Measurements from ENCODE around the gene PLLP.

The PLLP gene

GRCh38 chr16:57284209-57284951 is at the start of gene PLLP:
Gene PLLP (minus strand): TSS chr16:57284672. CDS start chr16:57284540, 132 bp downstream.
- DNase-seq (ENCODE audit: extremely low spot score, insufficient read length, low read depth): no peak
- FAIRE-seq: no peak

GRCh38 chr16:57333402-57333801 is 48.9 kb upstream of the PLLP start:
- FAIRE-seq: no peak
- no peak for DNase-seq (ENCODE audit: extremely low spot score, insufficient read length, low read depth)

GRCh38 chr16:57331355-57331754 is 46.9 kb upstream of the PLLP start:
- DNase-seq (ENCODE audit: extremely low spot score, insufficient read length, low read depth): no peak
- no peak for FAIRE-seq

- no peak for FAIRE-seq
- no peak for DNase-seq (ENCODE audit: extremely low spot score, insufficient read length, low read depth)
Observed at GRCh38 chr16:57329718-57330327, 45.4 kb upstream of the PLLP start.

- no peak for DNase-seq (ENCODE audit: extremely low spot score, insufficient read length, low read depth)
- FAIRE-seq: no peak
Observed at GRCh38 chr16:57325458-57325857, 41.0 kb upstream of the PLLP start.

GRCh38 chr16:57324749-57325148 is 40.3 kb upstream of the PLLP start:
- DNase-seq (ENCODE audit: extremely low spot score, insufficient read length, low read depth) (no peak), FAIRE-seq (peak; percentile 9)

GRCh38 chr16:57319646-57320045 is 35.2 kb upstream of the PLLP start:
- no peak for FAIRE-seq
- no peak for DNase-seq (ENCODE audit: extremely low spot score, insufficient read length, low read depth)

GRCh38 chr16:57318240-57318970 is 33.9 kb upstream of the PLLP start:
- FAIRE-seq (no peak), DNase-seq (ENCODE audit: extremely low spot score, insufficient read length, low read depth) (no peak)

GRCh38 chr16:57316390-57317017 is 32.0 kb upstream of the PLLP start:
- DNase-seq (ENCODE audit: extremely low spot score, insufficient read length, low read depth) (no peak), FAIRE-seq (no peak)

GRCh38 chr16:57315416-57315815 is 30.9 kb upstream of the PLLP start:
- FAIRE-seq (no peak), DNase-seq (ENCODE audit: extremely low spot score, insufficient read length, low read depth) (no peak)

- DNase-seq (ENCODE audit: extremely low spot score, insufficient read length, low read depth) (no peak), FAIRE-seq (peak; percentile 56)
Observed at GRCh38 chr16:57314161-57314785, 29.8 kb upstream of the PLLP start.

- no peak for FAIRE-seq
- no peak for DNase-seq (ENCODE audit: extremely low spot score, insufficient read length, low read depth)
Observed at GRCh38 chr16:57313509-57313908, 29.0 kb upstream of the PLLP start.

GRCh38 chr16:57310801-57311200 is 26.3 kb upstream of the PLLP start:
- FAIRE-seq: no peak
- DNase-seq (ENCODE audit: extremely low spot score, insufficient read length, low read depth): no peak

GRCh38 chr16:57308041-57308440 is 23.6 kb upstream of the PLLP start:
- no peak for FAIRE-seq

GRCh38 chr16:57307365-57307764 is 22.9 kb upstream of the PLLP start:
- DNase-seq (ENCODE audit: extremely low spot score, insufficient read length, low read depth) (no peak), FAIRE-seq (no peak)

More at GRCh38 chr16:57308041-57308440, 23.6 kb upstream of the PLLP start:
- no peak for DNase-seq (ENCODE audit: extremely low spot score, insufficient read length, low read depth)

GRCh38 chr16:57306676-57307341 is 22.3 kb upstream of the PLLP start:
- no peak for FAIRE-seq
- DNase-seq (ENCODE audit: extremely low spot score, insufficient read length, low read depth): no peak

GRCh38 chr16:57305159-57305811 is 20.8 kb upstream of the PLLP start:
- FAIRE-seq: no peak
- DNase-seq (ENCODE audit: extremely low spot score, insufficient read length, low read depth): no peak

- FAIRE-seq (peak; percentile 70), DNase-seq (ENCODE audit: extremely low spot score, insufficient read length, low read depth) (no peak)
Observed at GRCh38 chr16:57304169-57305061, 19.9 kb upstream of the PLLP start.
